Naive thymus-derived CD8-positive, alpha-beta T cell (primary cell): ENCODE results near the gene ECI1. TPM values are rescaled to one million over a fixed set of nuclear protein-coding genes. Genes with fewer than 3 reads are reported as not detected.

Experiments
- ATAC-seq, 2 donors: fragments of 150-1000 bp; cut with Tn5 transposase in 1 of 2; sonication (Bioruptor Pico), chemical (Tn5 transposase) in 1 of 2; 1 replicate in 1 of 2; 2 replicates in 1 of 2; pipeline ENCODE4 v1.10.0; 2021; ENCODE audit warnings: mild to moderate bottlenecking in 2 of 2, moderate library complexity in 2 of 2
- POLR2A ChIA-PET: fragments of 350-600 bp; sonication (Branson Sonifier 250); formaldehyde crosslinking; loops from one replicate; lab custom pipeline; 2021; ENCODE audit warnings: antibody characterized with exemption; lab: Charles Lee
- DNase-seq, 10 donors: peaks; one replicate each; pipeline versions ENCODE4 v3.0.0 to v3.0.0-alpha.2; 2020 to 2022
- H3K27ac Mint-ChIP-seq, 10 donors: one replicate each; pipeline ENCODE4 v1.8.0; 2020 to 2022; ENCODE audit warnings: mild to moderate bottlenecking in 10 of 10, mixed read lengths in 10 of 10, moderate library complexity in 4 of 10, inconsistent platforms in 1 of 10
- H3K27me3 Mint-ChIP-seq, 5 donors: one replicate each; pipeline ENCODE4 v1.8.0; 2021 to 2022; ENCODE audit warnings: mixed read lengths in 5 of 5
- H3K36me3 Mint-ChIP-seq, 3 donors: one replicate each; pipeline ENCODE4 v1.8.0; 2020 to 2022; ENCODE audit warnings: mixed read lengths in 3 of 3, mild to moderate bottlenecking in 2 of 3, inconsistent platforms in 1 of 3
- H3K4me1 Mint-ChIP-seq, 4 donors: one replicate each; pipeline ENCODE4 v1.8.0; 2021 to 2022; ENCODE audit warnings: mixed read lengths in 4 of 4
- H3K4me3 Mint-ChIP-seq, 10 donors: one replicate each; pipeline ENCODE4 v1.8.0; 2020 to 2022; ENCODE audit warnings: mild to moderate bottlenecking in 10 of 10, mixed read lengths in 10 of 10, moderate library complexity in 6 of 10, inconsistent platforms in 1 of 10
- H3K9me3 Mint-ChIP-seq, 9 donors: one replicate each; pipeline ENCODE4 v1.8.0; 2020 to 2022; ENCODE audit warnings: mixed read lengths in 9 of 9, mild to moderate bottlenecking in 3 of 9, inconsistent platforms in 1 of 9, moderate library complexity in 1 of 9
- polyA plus RNA-seq, 3 donors: library from polyadenylated mRNA; unstranded; fragments of 300-500 nt; fragmentation: Illumina TruSeq; gene quantifications; one replicate each; pipeline ENCODE4 v1.2.3, GENCODE V29; 2021
- total RNA-seq, 8 experiments: library from RNA in 2 of 8; stranded (reverse) in 2 of 8; gene quantifications; one replicate each; pipeline ENCODE4 v1.2.3 and lab custom pipeline; 2021 to 2026

ECI1 gene
- total and polyA plus RNA-seq, 5 experiments from 2014 or later, result 22.1 to 40.4 (median 30.6) TPM

DNA sequence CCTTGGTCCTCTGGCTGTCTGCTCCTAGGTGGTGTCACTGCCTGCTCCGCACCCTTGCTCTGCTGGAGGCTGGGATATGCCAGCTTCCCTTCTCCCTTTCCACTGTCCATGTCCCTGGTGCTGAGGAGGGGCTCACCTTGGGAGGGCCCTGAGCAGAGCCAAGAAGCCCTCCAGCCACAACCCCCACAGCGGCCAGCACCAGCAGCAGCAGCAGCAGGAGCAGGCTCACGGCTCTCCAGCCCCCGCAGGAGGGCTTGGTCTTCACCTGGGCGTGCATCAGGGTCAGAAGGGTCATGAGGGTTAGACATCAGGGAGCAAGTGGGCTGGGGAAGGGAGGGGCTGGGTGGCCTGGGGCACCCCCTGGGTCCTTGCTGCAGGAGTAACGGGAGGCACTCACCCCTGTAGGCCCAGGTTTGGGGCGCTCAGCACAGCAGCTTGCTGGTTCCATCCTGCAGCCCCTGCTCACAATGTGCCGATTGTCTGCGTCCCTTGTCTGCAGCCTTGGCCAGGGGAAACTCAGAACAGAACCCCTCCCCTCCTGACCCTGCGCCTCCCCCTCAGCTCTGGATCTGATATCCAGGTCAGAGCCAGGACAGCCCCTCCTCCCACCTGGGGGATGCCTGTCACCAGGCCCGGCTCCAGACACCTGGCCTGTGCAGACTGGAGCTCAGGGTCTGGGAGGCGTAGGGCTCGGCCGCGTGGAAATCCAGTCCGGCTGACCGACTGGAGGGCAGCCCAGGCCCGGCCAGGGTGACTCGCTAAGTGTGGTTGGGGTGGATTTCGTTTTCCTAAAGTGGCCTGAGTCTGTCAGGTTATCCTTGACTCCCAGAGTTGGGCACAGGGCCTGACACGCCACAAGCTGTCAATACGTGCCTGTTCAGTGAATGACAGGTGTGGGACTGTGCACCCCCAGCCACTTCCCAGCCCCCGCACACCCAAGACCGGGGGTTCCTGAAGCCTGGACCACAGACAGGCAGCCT lies 40.7 kb downstream of the ECI1 start, which contains the start of gene BRICD5:
TSS of gene BRICD5 (minus strand) at position 478 of the 980 bp plus-strand sequence. CDS start at position 448, 30 bp downstream.
- Mint-ChIP-seq H3K4me3 (peak within 1 kb of the TSS in 3 of 10 donors; percentile 20 to 60 (median 46)), H3K36me3 (peaks cover 0 to 23% (median 8%) of the 10 kb centered on the region in 3 donors), H3K27me3 (no peaks in the 10 kb centered on the region), H3K27ac (peak within 1 kb of the TSS in 3 of 10 donors; percentile 24 to 70 (median 54)), H3K9me3 (no peaks in the 10 kb centered on the region), H3K4me1 (peaks cover 10 to 39% (median 33%) of the 10 kb centered on the region in 4 donors)
- no peak for DNase-seq
- POLR2A ChIA-PET, result interaction anchor here (0.7 kb wide), 1 partner anchor 10 kb away, joined by 3 read pairs; no protein-coding TSS in a partner anchor
- ATAC-seq, result no peak

DNA sequence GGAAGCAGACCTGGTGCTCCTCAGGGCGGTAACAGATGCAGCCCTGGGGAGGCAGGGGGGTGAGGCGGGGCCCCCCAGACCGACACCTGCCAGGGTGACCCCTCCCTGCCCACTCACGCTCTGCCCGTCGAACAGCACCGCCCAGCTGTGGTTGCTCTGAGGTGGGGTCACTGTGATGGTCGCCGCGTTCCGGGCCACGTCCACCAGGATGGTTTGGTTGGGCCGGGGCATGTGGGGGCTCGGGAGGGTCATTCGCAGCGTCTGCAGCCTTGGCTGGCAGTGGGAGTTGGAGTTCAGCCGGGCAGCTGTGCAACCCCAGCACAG lies 41.4 kb downstream of the ECI1 start:
- Mint-ChIP-seq H3K9me3 (no peaks in the 10 kb centered on the region), H3K27me3 (no peaks in the 10 kb centered on the region), H3K4me3 (no peak overlapping the region), H3K27ac (no peak overlapping the region), H3K36me3 (peaks cover 0 to 23% (median 8%) of the 10 kb centered on the region in 3 donors), H3K4me1 (peaks cover 10 to 38% (median 32%) of the 10 kb centered on the region in 4 donors)
- DNase-seq (no peak), ATAC-seq (no peak)
- POLR2A ChIA-PET, result no interaction called here

- POLR2A ChIA-PET, result interaction anchor here (1.4 kb wide), 1 partner anchor 55 kb away, joined by 5 read pairs; no protein-coding TSS in a partner anchor
- DNase-seq (no peak), ATAC-seq (no peak)
- no peaks in the 10 kb centered on the region for H3K9me3 Mint-ChIP-seq
- peaks cover 13 to 41% (median 36%) of the 10 kb centered on the region in 4 donors for H3K4me1 Mint-ChIP-seq
- H3K4me3 Mint-ChIP-seq, result no peak overlapping the region
- no peaks in the 10 kb centered on the region for H3K27me3 Mint-ChIP-seq
- no peak overlapping the region for H3K27ac Mint-ChIP-seq
- H3K36me3 Mint-ChIP-seq, result peaks cover 0 to 23% (median 8%) of the 10 kb centered on the region in 3 donors
These were observed 42.0 kb downstream of the ECI1 start for GRCh38 chr16:2209258-2210008.

- DNase-seq, result no peak
- Mint-ChIP-seq H3K9me3 (no peaks in the 10 kb centered on the region), H3K36me3 (peaks cover 0 to 23% (median 8%) of the 10 kb centered on the region in 3 donors), H3K27me3 (no peaks in the 10 kb centered on the region), H3K27ac (no peak overlapping the region), H3K4me1 (peaks cover 15 to 42% (median 38%) of the 10 kb centered on the region in 4 donors), H3K4me3 (peak overlapping the region in 1 of 10 donors; percentile 24)
- POLR2A ChIA-PET, result interaction anchor here (1.4 kb wide), 2 partner anchors 14 to 54 kb away, joined by 4 to 5 read pairs; partner anchors contain the start of gene E4F1
- no peak for ATAC-seq
These were observed 42.6 kb downstream of the ECI1 start for GRCh38 chr16:2208772-2209171.

DNA sequence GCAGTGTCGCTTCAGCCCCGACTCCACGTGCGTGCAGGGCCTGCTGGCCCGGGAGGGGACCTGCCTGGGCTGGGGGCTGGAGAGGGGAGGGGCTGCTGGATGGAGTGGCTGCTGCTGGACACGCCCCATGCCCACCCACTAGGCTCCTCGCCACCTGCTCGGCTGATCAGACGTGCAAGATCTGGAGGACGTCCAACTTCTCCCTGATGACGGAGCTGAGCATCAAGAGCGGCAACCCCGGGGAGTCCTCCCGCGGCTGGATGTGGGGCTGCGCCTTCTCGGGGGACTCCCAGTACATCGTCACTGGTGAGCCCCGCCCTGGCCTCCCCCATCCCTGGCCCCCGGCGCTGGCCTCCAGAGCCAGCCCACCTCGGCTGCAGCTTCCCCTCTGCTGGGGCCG lies 43.1 kb downstream of the ECI1 start:
- Mint-ChIP-seq H3K4me3 (peak overlapping the region in 1 of 10 donors; percentile 24), H3K27me3 (no peaks in the 10 kb centered on the region), H3K36me3 (peaks cover 0 to 23% (median 8%) of the 10 kb centered on the region in 3 donors), H3K4me1 (peaks cover 14 to 40% (median 34%) of the 10 kb centered on the region in 4 donors), H3K9me3 (no peaks in the 10 kb centered on the region), H3K27ac (no peak overlapping the region)
- POLR2A ChIA-PET, result interaction anchor here (1.4 kb wide), 2 partner anchors 15 to 54 kb away, joined by 4 to 5 read pairs; partner anchors contain the start of gene E4F1
- DNase-seq, result no peak
- ATAC-seq, result no peak

GRCh38 chr16:2207872-2208271 lies 43.5 kb downstream of the ECI1 start:
- peaks cover 0 to 23% (median 8%) of the 10 kb centered on the region in 3 donors for H3K36me3 Mint-ChIP-seq
- no peak for ATAC-seq
- peaks cover 13 to 35% (median 31%) of the 10 kb centered on the region in 4 donors for H3K4me1 Mint-ChIP-seq
- H3K27ac Mint-ChIP-seq, result peak overlapping the region in 5 of 10 donors; percentile 14 to 86 (median 58)
- no peaks in the 10 kb centered on the region for H3K9me3 Mint-ChIP-seq
- DNase-seq, result no peak
- POLR2A ChIA-PET, result interaction anchor here (1.4 kb wide), 1 partner anchor 15 kb away, joined by 4 read pairs; the partner anchor contains the start of gene E4F1
- H3K4me3 Mint-ChIP-seq, result peak overlapping the region in 8 of 10 donors; percentile 7 to 70 (median 56)
- H3K27me3 Mint-ChIP-seq, result no peaks in the 10 kb centered on the region

- POLR2A ChIA-PET, result interaction anchor here (0.5 to 5.3 kb wide), 10 partner anchors 8 to 314 kb away, joined by 3 to 58 read pairs (median 7); partner anchors contain the start of genes AMDHD2, E4F1, ECI1 and PGP
- no peaks in the 10 kb centered on the region for H3K27me3 Mint-ChIP-seq
- no peak for ATAC-seq
- H3K4me1 Mint-ChIP-seq, result peaks cover 11 to 28% (median 25%) of the 10 kb centered on the region in 4 donors
- H3K27ac Mint-ChIP-seq, result peak overlapping the region in 4 of 10 donors; percentile 40 to 90 (median 71)
- H3K4me3 Mint-ChIP-seq, result peak overlapping the region in 9 of 10 donors; percentile 24 to 88 (median 74)
- peaks cover 0 to 23% (median 8%) of the 10 kb centered on the region in 3 donors for H3K36me3 Mint-ChIP-seq
- H3K9me3 Mint-ChIP-seq, result no peaks in the 10 kb centered on the region
- DNase-seq, result no peak
These were observed 44.5 kb downstream of the ECI1 start for GRCh38 chr16:2206780-2207433.

- H3K27ac Mint-ChIP-seq, result peak overlapping the region in 6 of 10 donors; percentile 62 to 90 (median 74)
- no peaks in the 10 kb centered on the region for H3K27me3 Mint-ChIP-seq
- ATAC-seq, result no peak
- DNase-seq, result no peak
- POLR2A ChIA-PET, result interaction anchor here (0.5 to 5.3 kb wide), 9 partner anchors 9 to 314 kb away, joined by 3 to 58 read pairs (median 8); partner anchors contain the start of genes AMDHD2, E4F1, ECI1 and PGP
- H3K36me3 Mint-ChIP-seq, result peaks cover 0 to 23% (median 8%) of the 10 kb centered on the region in 3 donors
- peaks cover 11 to 28% (median 25%) of the 10 kb centered on the region in 4 donors for H3K4me1 Mint-ChIP-seq
- no peaks in the 10 kb centered on the region for H3K9me3 Mint-ChIP-seq
- peak overlapping the region; percentile 66 to 88 (median 75) for H3K4me3 Mint-ChIP-seq
These were observed 45.0 kb downstream of the ECI1 start for GRCh38 chr16:2206420-2206779.

DNA sequence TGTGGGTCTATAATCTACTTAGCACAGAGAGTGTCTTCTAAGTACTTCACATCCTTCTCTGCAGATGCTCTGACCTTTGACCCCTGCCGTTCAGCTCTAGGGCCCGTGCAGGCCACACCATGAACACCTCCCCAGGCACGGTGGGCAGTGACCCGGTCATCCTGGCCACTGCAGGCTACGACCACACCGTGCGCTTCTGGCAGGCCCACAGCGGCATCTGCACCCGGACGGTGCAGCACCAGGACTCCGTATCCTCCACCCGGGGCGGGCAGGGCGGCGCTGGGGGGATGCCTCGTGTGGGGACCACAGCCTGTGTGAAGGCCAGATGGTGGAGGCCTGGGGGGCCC lies 45.4 kb downstream of the ECI1 start:
- Mint-ChIP-seq H3K36me3 (peaks cover 0 to 23% (median 8%) of the 10 kb centered on the region in 3 donors), H3K27me3 (no peaks in the 10 kb centered on the region), H3K27ac (peak overlapping the region in 9 of 10 donors; percentile 70 to 95 (median 87)), H3K4me1 (peaks cover 11 to 28% (median 25%) of the 10 kb centered on the region in 4 donors), H3K9me3 (no peaks in the 10 kb centered on the region), H3K4me3 (peak overlapping the region; percentile 66 to 88 (median 75))
- ATAC-seq (peak in 1 of 2 donors; percentile 15), DNase-seq (no peak)
- POLR2A ChIA-PET, result interaction anchor here (0.6 to 5.3 kb wide), 18 partner anchors 9 to 315 kb away, joined by 3 to 58 read pairs (median 4); partner anchors contain the start of genes AMDHD2, CASKIN1, E4F1 and ECI1

DNA sequence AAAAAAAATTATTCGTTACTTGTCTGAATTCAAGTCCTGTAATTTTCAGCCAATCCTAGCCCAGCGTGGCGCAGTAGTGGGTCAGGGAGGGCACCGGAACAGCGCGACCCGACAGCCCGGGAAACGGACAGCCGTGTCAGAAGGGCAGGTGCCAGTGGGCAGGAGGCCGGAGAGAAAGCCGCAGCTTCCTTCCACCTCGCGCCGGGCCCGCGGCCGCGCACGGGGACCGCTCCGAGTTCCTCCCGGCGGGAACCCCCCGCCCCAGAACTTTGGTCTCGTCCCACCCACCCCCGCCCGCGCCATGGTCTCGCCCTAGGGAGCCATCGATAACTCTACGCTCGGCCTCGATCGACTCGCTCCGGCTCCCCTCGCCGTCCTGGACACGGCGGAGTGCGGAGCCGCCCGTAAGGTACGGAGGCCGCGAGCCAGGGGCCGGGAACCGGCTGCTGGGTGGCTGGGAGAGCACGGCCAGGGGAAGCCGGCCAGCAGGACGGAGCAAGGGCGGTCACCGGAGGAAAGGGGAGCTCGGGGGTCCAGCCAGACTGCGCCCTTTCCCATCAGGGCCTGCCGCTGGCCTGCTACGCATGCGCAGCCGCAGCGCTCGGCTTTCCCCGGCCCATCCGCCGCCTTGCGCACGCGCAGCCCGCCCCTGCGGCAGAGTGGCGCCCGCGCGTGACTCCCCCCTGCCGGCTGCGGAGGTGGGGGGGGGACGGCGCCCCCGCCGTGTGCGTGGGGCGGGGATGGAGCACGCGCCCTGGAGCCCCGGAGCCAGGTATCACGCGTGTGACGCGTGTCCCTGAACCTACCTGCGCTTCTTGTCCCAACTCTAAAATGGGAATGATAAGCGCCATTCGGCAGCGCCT lies 46.1 kb downstream of the ECI1 start, which contains the start of gene MLST8:
TSS of gene MLST8 (plus strand) at position 351 of the 863 bp plus-strand sequence. CDS start 632 bp downstream, outside the sequence.
- peaks cover 0 to 1% (median 0%) of the 10 kb centered on the region in 5 donors for H3K27me3 Mint-ChIP-seq
- POLR2A ChIA-PET, result interaction anchor here (0.6 to 5.3 kb wide), 19 partner anchors 10 to 476 kb away, joined by 3 to 58 read pairs (median 4); partner anchors contain the start of genes AMDHD2, CASKIN1, E4F1 and ECI1
- peak within 1 kb of the TSS; percentile 84 to 95 (median 92) for H3K27ac Mint-ChIP-seq
- no peaks in the 10 kb centered on the region for H3K9me3 Mint-ChIP-seq
- peak; percentile 84 to 86 for ATAC-seq
- peak within 1 kb of the TSS; percentile 75 to 90 (median 86) for H3K4me3 Mint-ChIP-seq
- peaks cover 0 to 22% (median 8%) of the 10 kb centered on the region in 3 donors for H3K36me3 Mint-ChIP-seq
- peak; percentile 86 to 99 (median 94) for DNase-seq
- peaks cover 11 to 28% (median 25%) of the 10 kb centered on the region in 4 donors for H3K4me1 Mint-ChIP-seq
